GM12878 (cell line): Measurements from ENCODE around the gene CALD1. TPM values are rescaled to one million over a fixed set of nuclear protein-coding genes. Genes with fewer than 3 reads are reported as not detected.

Experiments
- ATAC-seq: fragments of 200-7000 bp; cut with Tn5 transposase; 3 replicates; pipeline ENCODE4 v1.9.1; 2020; ENCODE audit warnings: mild to moderate bottlenecking, moderate library complexity
- BruUV-seq: library from RNA; stranded (reverse); fragments of 400-500 nt; replicated peaks from 2 replicates; lab custom pipeline; 2021; lab: Mats Ljungman, UMichigan
- CTCF ChIA-PET: fragments of 300-600 bp; sonication (Branson Sonifier 250); formaldehyde crosslinking; extraction: SDS; loops from one replicate; lab custom pipeline; 2021; ENCODE audit warnings: inconsistent platforms; lab: Yijun Ruan, JAX
- POLR2A ChIA-PET: fragments of 350-600 bp; formaldehyde crosslinking; extraction: SDS; loops from one replicate; lab custom pipeline; 2021; ENCODE audit warnings: inconsistent platforms; lab: Charles Lee
- RAD21 ChIA-PET: fragments of 300-600 bp; sonication (Branson Sonifier 250); formaldehyde crosslinking; loops from one replicate; lab custom pipeline; 2023; ENCODE audit warnings: antibody characterized with exemption; ENCODE audit not compliant: unreplicated experiment; lab: Charles Lee
- SMC1A ChIA-PET: fragments of 300-600 bp; sonication (Branson Sonifier 250); formaldehyde crosslinking; loops from one replicate; lab custom pipeline; 2023; ENCODE audit not compliant: unreplicated experiment, uncharacterized antibody; lab: Charles Lee
- DNase-seq: peaks from one replicate; pipeline ENCODE4 v3.0.0-alpha.2; 2011; ENCODE audit warnings: low read depth, low spot score
- FAIRE-seq: peaks from 3 replicates; lab custom pipeline; 2011; peaks lifted over from hg19 to GRCh38; lab: Jason Lieb, UNC
- H2AFZ ChIP-seq: 2 replicates; pipeline ENCODE4 v1.6.0; 2011; ENCODE audit warnings: low read depth, low read length, control low read depth; ENCODE audit not compliant: control insufficient read depth
- H3K27ac ChIP-seq: 2 replicates; pipeline ENCODE4 v1.5.1; 2011; ENCODE audit warnings: control low read depth; ENCODE audit not compliant: control insufficient read depth, insufficient read depth
- H3K27me3 ChIP-seq, 2 experiments: replicated peaks in 1 of 2; 2 replicates each; pipeline versions ENCODE4 v1.6.0 to v1.6.1; 2011; ENCODE audit warnings: low read length in 1 of 2; ENCODE audit not compliant: control insufficient read depth in 2 of 2, insufficient read depth in 2 of 2
- H3K36me3 ChIP-seq, 2 experiments: 2 replicates each; pipeline ENCODE4 v1.5.1; 2011; ENCODE audit warnings: low read length in 1 of 2; ENCODE audit not compliant: control insufficient read depth in 2 of 2, insufficient read depth in 2 of 2
- H3K4me1 ChIP-seq: 2 replicates; pipeline ENCODE4 v1.6.1; 2011; ENCODE audit warnings: mild to moderate bottlenecking, low read length, moderate library complexity, mixed read lengths; ENCODE audit not compliant: control insufficient read depth, insufficient read depth
- H3K4me2 ChIP-seq: 2 replicates; pipeline ENCODE4 v1.6.0; 2011; ENCODE audit warnings: control low read depth; ENCODE audit not compliant: control insufficient read depth, insufficient read depth
- H3K4me3 ChIP-seq: fragments of 200-600 bp; sonication (generic); 2 replicates; pipeline ENCODE4 v1.5.1; 2016
- H3K79me2 ChIP-seq: 2 replicates; pipeline ENCODE4 v1.6.0; 2011; ENCODE audit warnings: low read length; ENCODE audit not compliant: control insufficient read depth, insufficient read depth
- H3K9ac ChIP-seq: 2 replicates; pipeline ENCODE4 v1.8.0; 2011; ENCODE audit warnings: low read length, control low read depth, mixed read lengths; ENCODE audit not compliant: control insufficient read depth, insufficient read depth
- H3K9me3 ChIP-seq: replicated peaks from 3 replicates; pipeline ENCODE4 v1.5.1; 2011; ENCODE audit warnings: mild to moderate bottlenecking, low read length; ENCODE audit not compliant: control insufficient read depth, insufficient read depth
- H4K20me1 ChIP-seq: 2 replicates; pipeline ENCODE4 v1.6.0; 2011; ENCODE audit not compliant: control insufficient read depth, insufficient read depth
- HDAC2 ChIP-seq: fragments of 200-600 bp; sonication (generic); IDR thresholded peaks from 2 replicates; pipeline ENCODE4 v1.6.1; 2017
- SMAD1 ChIP-seq: fragments of 450-650 bp; IDR thresholded peaks from 2 replicates; pipeline ENCODE4 v1.6.1; 2018; ENCODE audit warnings: mild to moderate bottlenecking, low read depth; ENCODE audit not compliant: partially characterized antibody
- SPI1 ChIP-seq: IDR thresholded peaks from 2 replicates; pipeline ENCODE4 v1.6.1; 2011; ENCODE audit warnings: low read depth, mild to moderate bottlenecking, low read length, moderate library complexity, borderline replicate concordance; ENCODE audit not compliant: insufficient read depth
- WGBS: methylation state at CpG from one replicate; pipeline ENCODE4 v1.1.6; 2016; ENCODE audit warnings: low lambda C conversion rate; ENCODE audit not compliant: insufficient replicate concordance, insufficient coverage; ENCODE audit errors: missing lambda C conversion rate; 5-methylcytosine and 5-hydroxymethylcytosine counted together
- in situ Hi-C: fragments of 300-500 bp; cut with MboI; formaldehyde crosslinking; loops from 9 replicates; pipeline ENCODE4 v1.14.3; 2018; ENCODE audit warnings: mixed read lengths
- intact Hi-C: fragments of 100-400 bp; cut with micrococcal nuclease; formaldehyde crosslinking; loops from one replicate; pipeline ENCODE4 v1.14.2; 2022; ENCODE audit not compliant: unreplicated experiment
- polyA plus RNA-seq, 11 experiments: library from polyadenylated mRNA; depleted of rRNA in 4 of 11; unstranded in 6 of 11; stranded (reverse) in 5 of 11; fragments of >200 nt; fragmentation: Nextera tagmentation in 4 of 11; fragmentation: Illumina TruSeq in 1 of 11; extraction: Ambion mirVana in 4 of 11; extraction: Trizol in 1 of 11; gene quantifications; 1 replicate in 1 of 11; 2 replicates in 10 of 11; pipeline versions ENCODE4 v1.2.1 to v1.2.3, GENCODE V29; 2011 to 2016; ENCODE audit warnings: inconsistent platforms in 2 of 11, missing spikeins in 2 of 11, low read depth in 1 of 11
- total RNA-seq, 4 experiments: library from RNA; depleted of rRNA in 3 of 4; stranded (reverse); fragments of >200 nt in 3 of 4; fragmentation: Illumina TruSeq in 1 of 4; extraction: Trizol in 1 of 4; gene quantifications; 2 replicates each; pipeline versions ENCODE4 v1.2.1 to v1.2.3, GENCODE V29; 2013 to 2021
- TF ChIP-seq, protein P1 (sequence below): fragments of 450-650 bp; IDR thresholded peaks from 2 replicates; pipeline ENCODE4 v1.6.1; 2016; ENCODE audit warnings: mild to moderate bottlenecking, moderate library complexity, borderline replicate concordance

Gene CALD1
- total and polyA plus RNA-seq, 10 of the 15 experiments (the other 5 are each of a cell fraction or from before 2014, with no cell fraction given), result 0.03 to 1.3 (median 0.22) TPM

DNA sequence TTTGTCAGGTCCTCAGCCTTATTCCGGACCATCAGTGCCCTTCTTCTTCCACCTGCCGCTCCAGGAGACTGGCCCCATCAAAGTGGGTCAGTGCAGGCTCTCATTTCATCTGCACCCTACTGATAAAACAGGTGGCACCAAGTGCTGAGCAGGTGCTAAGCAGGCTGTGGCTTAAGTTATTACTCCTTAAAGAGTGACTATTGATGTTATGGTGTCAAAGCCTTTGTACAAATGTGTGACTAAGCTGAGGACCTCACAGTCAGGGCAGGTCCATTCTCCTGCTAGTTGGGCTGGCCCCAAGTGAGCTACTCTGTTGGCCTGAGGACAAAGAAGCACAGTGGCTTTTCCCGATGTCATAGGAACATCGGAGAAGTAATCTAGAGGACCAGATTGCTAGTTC is 11.2 kb upstream of the CALD1 start (continued):
- TF ChIP-seq, protein P1, sequence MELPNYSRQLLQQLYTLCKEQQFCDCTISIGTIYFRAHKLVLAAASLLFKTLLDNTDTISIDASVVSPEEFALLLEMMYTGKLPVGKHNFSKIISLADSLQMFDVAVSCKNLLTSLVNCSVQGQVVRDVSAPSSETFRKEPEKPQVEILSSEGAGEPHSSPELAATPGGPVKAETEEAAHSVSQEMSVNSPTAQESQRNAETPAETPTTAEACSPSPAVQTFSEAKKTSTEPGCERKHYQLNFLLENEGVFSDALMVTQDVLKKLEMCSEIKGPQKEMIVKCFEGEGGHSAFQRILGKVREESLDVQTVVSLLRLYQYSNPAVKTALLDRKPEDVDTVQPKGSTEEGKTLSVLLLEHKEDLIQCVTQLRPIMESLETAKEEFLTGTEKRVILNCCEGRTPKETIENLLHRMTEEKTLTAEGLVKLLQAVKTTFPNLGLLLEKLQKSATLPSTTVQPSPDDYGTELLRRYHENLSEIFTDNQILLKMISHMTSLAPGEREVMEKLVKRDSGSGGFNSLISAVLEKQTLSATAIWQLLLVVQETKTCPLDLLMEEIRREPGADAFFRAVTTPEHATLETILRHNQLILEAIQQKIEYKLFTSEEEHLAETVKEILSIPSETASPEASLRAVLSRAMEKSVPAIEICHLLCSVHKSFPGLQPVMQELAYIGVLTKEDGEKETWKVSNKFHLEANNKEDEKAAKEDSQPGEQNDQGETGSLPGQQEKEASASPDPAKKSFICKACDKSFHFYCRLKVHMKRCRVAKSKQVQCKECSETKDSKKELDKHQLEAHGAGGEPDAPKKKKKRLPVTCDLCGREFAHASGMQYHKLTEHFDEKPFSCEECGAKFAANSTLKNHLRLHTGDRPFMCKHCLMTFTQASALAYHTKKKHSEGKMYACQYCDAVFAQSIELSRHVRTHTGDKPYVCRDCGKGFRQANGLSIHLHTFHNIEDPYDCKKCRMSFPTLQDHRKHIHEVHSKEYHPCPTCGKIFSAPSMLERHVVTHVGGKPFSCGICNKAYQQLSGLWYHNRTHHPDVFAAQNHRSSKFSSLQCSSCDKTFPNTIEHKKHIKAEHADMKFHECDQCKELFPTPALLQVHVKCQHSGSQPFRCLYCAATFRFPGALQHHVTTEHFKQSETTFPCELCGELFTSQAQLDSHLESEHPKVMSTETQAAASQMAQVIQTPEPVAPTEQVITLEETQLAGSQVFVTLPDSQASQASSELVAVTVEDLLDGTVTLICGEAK, result no peak
- no peak for TF ChIP-seq SMAD1
- TF ChIP-seq, all 136 proteins: peak for 0

DNA sequence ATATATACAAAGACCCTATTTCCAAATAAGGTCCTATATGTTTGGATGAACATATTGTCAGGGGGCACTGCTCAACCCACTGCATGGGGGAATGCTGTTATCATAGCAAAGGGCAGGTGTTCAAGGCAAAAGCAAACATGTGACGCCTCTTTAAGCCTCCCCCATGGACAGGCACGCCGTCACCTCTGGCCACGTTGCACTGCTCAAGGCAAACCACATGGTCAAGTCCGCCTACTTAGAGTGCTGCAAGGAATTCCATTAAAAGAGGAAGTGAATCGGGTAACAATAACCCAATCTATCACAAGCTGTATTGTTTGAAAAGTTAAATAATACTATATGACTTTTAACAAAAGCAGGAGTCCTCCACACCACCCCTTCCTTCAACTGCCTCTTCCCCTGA is 8.8 kb upstream of the CALD1 start:
- no peak overlapping the region for H3K4me2 ChIP-seq

More for the DNA sequence above, 8.8 kb upstream of the CALD1 start:
- Histone ChIP-seq H3K4me3 (no peak overlapping the region), H3K27me3 (no peaks in the 10 kb centered on the region), H3K9ac (no peak overlapping the region), H4K20me1 (no peaks in the 10 kb centered on the region)
- POLR2A ChIA-PET, result no interaction called here
- CTCF ChIA-PET, result no interaction called here
- RAD21 ChIA-PET, result no interaction called here
- DNase-seq (no peak), FAIRE-seq (no peak)
- peak; percentile 71; the same call in 1 of the 2 replicates for TF ChIP-seq SPI1
- no peak for TF ChIP-seq HDAC2
- TF ChIP-seq, all 136 proteins: peak for 1
- intact Hi-C loops, result no loop called here
- peak; percentile 19; the same call in 1 of the 3 replicates for ATAC-seq
- H3K79me2 ChIP-seq, result no peaks in the 10 kb centered on the region
- in situ Hi-C loops, result no loop called here
- no TSS peak for BruUV-seq
- H2AFZ ChIP-seq, result no peak overlapping the region
- H3K27ac ChIP-seq, result no peak overlapping the region
- SMC1A ChIA-PET, result interaction anchor here (0.8 kb wide), 1 partner anchor 13 kb away, joined by 3 read pairs; no protein-coding TSS in a partner anchor
- no peaks in the 10 kb centered on the region for H3K36me3 ChIP-seq
- H3K4me1 ChIP-seq, result peaks cover 8% of the 10 kb centered on the region
- no peaks in the 10 kb centered on the region for H3K9me3 ChIP-seq
- WGBS, result 59% methylated on average over 6 of the region's 6 CpGs
